Activated CD8-positive, alpha-beta memory T cell treated with anti-CD3 and anti-CD28 coated beads for 48 hours (primary cell): ENCODE results near the gene COLEC12.

ENCODE experiments used
- DNase-seq, 3 experiments: peaks; one replicate each; pipeline ENCODE4 v3.0.0-alpha.2; 2020; ENCODE audit warnings: low read depth in 2 of 3, low spot score in 2 of 3

Gene COLEC12

DNA sequence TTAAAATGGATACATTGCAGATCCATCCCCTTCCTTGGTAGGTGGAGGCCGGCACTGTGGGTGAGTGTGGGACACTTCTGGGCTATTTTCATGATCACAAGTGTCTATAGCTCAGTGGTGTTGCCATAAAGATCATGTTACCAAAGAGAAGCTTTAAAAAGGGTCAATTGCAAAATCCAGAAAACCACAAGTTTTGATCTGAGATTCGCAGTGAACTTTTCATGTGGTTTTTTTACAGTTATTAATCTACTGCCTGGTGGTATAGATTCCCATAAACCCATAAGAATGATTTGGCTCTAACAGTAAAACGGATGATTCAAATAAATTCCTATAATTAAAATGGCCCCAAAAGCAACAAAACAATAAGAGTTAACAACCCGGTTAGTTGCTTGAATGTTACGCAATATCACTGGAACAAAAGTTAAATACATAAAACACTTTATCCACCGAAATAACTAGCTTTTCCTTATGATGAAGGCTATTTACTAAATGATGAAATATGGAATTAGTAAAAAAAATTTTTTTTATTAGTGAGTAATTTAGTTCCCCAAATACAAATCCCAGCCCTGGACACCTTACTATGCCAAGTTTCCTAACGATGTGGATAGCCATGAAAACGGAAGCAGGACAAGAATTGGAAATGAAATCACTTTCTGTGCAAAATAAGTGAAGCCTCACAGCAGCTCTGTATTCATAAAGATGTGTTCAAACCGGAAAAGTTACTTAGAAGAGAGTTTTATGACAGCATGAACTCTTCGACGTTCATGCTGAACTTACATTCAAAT, 137.0 kb downstream of the COLEC12 start:
- DNase-seq, result no peak

- DNase-seq, result no peak
Observed at GRCh38 chr18:362311-363290, 137.9 kb downstream of the COLEC12 start.

DNA sequence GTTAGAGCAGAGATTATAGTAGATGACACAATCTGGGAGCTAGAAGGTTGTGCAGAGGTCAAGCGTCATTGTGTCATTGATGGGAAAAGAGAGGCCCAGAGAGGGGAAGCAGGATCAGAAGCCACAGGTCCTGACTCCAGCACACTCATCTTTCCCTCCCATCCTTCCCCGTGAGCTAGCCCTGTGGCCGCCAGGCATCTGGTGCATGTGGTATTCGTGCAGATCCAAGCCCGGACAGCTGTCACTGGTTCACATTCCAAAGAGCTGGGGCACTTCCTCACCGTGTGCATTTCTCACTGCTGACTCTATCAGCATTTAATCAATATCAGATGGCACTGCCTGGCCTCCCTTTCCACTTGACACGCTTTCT, 138.6 kb downstream of the COLEC12 start:
- no peak for DNase-seq

- DNase-seq, result no peak
Observed at GRCh38 chr18:361100-361732, 139.3 kb downstream of the COLEC12 start.

GRCh38 chr18:360676-361075, 139.8 kb downstream of the COLEC12 start:
- no peak for DNase-seq

- no peak for DNase-seq
Observed at GRCh38 chr18:356778-357177, 143.7 kb downstream of the COLEC12 start.

DNA sequence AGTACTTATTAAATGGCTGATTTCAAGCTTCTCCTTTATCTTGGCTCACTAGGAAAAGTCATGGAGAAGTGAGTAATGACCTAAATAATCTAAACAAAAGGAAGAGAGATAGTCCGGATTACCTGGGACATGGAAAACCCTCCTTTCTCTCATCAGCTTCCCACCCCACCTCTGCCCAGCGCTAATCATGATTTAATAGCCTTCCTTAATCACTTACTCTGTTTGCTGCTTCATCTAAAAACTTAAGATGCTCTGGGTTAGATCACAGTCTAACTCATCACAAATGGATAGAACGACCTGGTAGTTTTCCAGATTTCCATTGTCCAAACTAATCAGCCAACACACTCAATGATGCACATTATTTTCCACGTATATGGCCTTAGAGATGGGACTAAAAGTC, 144.8 kb downstream of the COLEC12 start:
- no peak for DNase-seq

- no peak for DNase-seq
Observed at GRCh38 chr18:354471-354870, 146.0 kb downstream of the COLEC12 start.

DNA sequence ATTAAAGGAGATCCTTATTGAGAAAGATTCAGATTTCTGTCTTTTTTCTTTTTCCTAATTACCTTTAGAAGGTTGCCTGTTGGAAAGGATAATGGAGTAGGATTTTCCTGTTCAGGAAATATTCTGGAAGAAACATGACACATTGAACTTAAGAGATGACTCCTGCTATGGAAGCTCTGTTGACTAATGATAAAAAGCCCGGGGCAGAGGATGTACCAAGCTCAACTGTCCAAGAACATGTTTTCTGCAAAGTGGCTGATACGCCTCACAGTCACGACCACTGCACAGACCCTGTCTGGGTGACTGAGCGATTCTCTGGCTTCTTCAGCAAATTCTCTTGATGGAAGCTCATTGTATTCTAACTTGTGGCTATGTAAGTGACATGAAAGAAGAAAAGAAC, 146.5 kb downstream of the COLEC12 start:
- DNase-seq, result no peak

GRCh38 chr18:352438-352837, 148.1 kb downstream of the COLEC12 start:
- no peak for DNase-seq

DNA sequence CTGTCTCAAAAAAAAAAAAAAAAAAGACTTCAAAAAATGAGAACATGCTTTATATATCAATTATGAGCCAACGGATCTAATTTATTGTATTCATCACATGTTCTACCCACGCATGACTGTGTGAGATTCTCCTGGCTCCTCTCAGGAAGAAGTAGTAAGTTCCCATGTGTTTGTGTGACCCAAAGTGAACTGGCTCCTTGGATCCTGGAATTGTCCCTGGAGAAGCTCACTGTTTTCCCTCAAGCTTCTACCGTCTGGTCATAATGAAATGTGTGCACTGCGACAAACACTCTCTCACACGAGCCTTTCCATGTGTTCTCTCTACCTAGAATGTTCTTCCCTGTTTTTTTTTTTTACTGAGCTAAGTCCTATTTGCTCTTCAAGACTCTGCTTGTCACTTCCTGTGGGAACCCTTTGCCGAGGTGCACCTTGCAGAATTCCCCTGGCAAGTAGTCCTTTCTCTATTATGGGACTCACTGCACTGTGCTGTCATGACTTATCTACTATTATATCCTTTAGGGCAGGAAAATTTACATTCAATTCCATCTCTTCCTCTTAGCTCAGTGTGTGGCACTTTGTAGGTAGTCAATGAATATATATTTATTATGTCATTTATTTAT, 149.4 kb downstream of the COLEC12 start:
- DNase-seq, result no peak

GRCh38 chr18:346600-346999, 153.9 kb downstream of the COLEC12 start:
- no peak for DNase-seq

DNA sequence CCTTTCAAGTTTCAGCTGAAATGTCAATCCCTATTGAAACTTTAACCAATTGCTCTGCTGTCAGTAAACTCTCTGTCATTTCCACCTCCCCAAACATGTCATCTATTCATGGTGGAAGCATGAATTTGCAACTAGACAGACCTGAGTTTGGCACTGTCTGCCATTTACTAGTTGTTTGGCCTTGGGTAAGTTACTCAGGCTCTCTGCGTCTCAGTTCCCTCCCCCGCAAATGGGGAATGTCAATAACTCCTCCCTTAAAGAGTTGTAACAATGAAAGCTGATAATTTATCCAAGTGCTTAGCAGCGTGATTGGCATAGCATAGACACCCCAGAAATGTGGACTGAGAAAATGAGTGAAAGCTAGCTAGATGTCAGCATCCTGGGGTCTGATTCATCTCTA, 159.4 kb downstream of the COLEC12 start:
- DNase-seq, result no peak

- no peak for DNase-seq
Observed at GRCh38 chr18:340044-340443, 160.5 kb downstream of the COLEC12 start.

DNA sequence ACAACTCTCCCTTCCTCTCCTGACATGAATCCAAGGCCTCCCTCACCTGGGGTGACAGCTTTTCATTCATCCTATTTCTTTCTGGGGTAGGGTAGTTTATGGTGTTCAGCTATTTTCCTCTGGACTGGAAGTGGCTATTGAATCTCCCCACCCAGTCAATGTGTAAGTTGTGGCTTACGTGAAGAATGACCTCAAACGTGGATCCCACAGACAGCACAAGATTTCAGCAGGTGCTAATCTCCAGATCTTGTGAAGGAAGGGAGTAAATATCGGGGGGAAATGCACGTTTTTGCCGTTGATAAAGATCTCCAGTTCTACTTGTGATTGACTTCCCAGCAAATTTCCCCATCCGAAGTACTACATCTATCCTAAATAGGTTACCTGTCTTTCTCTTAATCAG, 161.3 kb downstream of the COLEC12 start:
- no peak for DNase-seq

DNA sequence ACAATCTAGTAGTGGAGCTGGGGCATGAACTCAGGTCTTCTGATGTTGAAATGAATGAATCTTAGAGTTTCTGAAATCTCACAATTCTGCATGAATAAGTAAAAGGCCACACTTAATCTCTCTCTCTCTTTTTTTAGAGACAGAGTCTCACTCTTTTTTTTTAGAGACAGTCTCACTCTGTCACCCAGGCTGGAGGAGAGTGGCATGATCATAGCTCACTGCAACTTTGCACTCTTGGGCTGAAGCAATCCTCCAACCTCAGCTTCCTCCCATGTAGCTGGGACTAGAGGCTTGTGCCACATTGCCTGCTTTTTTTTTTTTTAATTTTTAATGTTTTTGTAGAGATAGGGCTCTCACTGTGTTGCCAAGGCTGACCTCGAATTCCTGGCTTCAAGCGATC, 163.8 kb downstream of the COLEC12 start:
- DNase-seq, result no peak

DNA sequence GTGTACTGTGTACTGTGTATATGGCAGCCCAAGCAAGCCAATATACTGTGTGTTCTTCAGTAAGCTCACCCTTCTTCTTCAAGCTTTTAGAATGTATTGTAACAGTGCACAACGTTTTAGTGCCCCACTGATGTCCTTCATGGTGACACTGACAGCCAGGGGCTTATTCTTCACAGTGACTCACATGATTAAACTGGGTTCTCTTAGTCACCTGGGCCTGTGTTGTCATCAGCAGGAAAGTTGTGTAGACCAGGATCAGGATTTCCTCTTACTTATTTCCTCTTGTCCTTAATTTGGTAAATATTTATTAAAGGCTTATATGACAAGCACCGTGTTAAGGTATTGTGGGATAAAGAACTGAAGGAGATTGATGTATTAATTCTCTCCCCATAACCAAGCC, 164.8 kb downstream of the COLEC12 start:
- no peak for DNase-seq

- DNase-seq, result no peak
Observed at GRCh38 chr18:334575-335132, 165.8 kb downstream of the COLEC12 start.

- DNase-seq, result no peak
Observed at GRCh38 chr18:332721-333510, 167.6 kb downstream of the COLEC12 start.

GRCh38 chr18:332007-332406, 168.5 kb downstream of the COLEC12 start:
- DNase-seq, result no peak
